GM23338 (cell line): ENCODE results near the gene SMURF2. TPM values are rescaled to one million over a fixed set of nuclear protein-coding genes. Genes with fewer than 3 reads are reported as not detected.

Experiments
- ATAC-seq: fragments of 200-7000 bp; cut with Tn5 transposase; 3 replicates; pipeline ENCODE4 v1.9.1; 2020
- DNase-seq: peaks from one replicate; pipeline ENCODE4 v3.0.0-alpha.2; 2015; ENCODE audit warnings: low spot score
- H2AFZ ChIP-seq: fragments of 200-600 bp; sonication (generic); 2 replicates; pipeline ENCODE4 v1.8.0; 2016; ENCODE audit warnings: antibody characterized with exemption, mild to moderate bottlenecking, moderate library complexity
- H3F3A ChIP-seq: fragments of 200-600 bp; sonication (generic); replicated peaks from 2 replicates; pipeline ENCODE4 v1.8.0; 2017; ENCODE audit warnings: antibody characterized with exemption, mixed run types, low read depth
- H3K27ac ChIP-seq: fragments of 200-600 bp; sonication (generic); 2 replicates; pipeline ENCODE4 v1.6.1; 2016; ENCODE audit warnings: low read depth
- H3K27me3 ChIP-seq: fragments of 200-600 bp; sonication (generic); 2 replicates; pipeline ENCODE4 v1.8.0; 2016; ENCODE audit warnings: mild to moderate bottlenecking, mixed run types, moderate library complexity; ENCODE audit not compliant: insufficient read depth
- H3K36me3 ChIP-seq: fragments of 200-600 bp; sonication (generic); 2 replicates; pipeline ENCODE4 v1.8.0; 2016; ENCODE audit warnings: mild to moderate bottlenecking; ENCODE audit not compliant: insufficient read depth
- H3K4me1 ChIP-seq: fragments of 200-600 bp; sonication (generic); 2 replicates; pipeline ENCODE4 v1.8.0; 2016; ENCODE audit warnings: mild to moderate bottlenecking, moderate library complexity; ENCODE audit not compliant: insufficient read depth
- H3K4me2 ChIP-seq: fragments of 200-600 bp; sonication (generic); 2 replicates; pipeline ENCODE4 v1.7.1; 2017; ENCODE audit warnings: mixed run types
- H3K4me3 ChIP-seq: fragments of 200-600 bp; sonication (generic); 2 replicates; pipeline ENCODE4 v1.6.1; 2016; ENCODE audit warnings: mixed run types
- H3K79me2 ChIP-seq: fragments of 200-600 bp; sonication (generic); replicated peaks from 2 replicates; pipeline ENCODE4 v1.8.0; 2017; ENCODE audit warnings: mild to moderate bottlenecking; ENCODE audit not compliant: insufficient read depth
- H3K9me2 ChIP-seq: fragments of 200-600 bp; sonication (generic); 2 replicates; pipeline ENCODE4 v1.8.0; 2017; ENCODE audit not compliant: insufficient read depth
- H4K20me1 ChIP-seq: fragments of 200-600 bp; sonication (generic); replicated peaks from 2 replicates; pipeline ENCODE4 v1.8.0; 2017; ENCODE audit warnings: mild to moderate bottlenecking; ENCODE audit not compliant: insufficient read depth
- H3K27ac Mint-ChIP-seq: 2 replicates; pipeline ENCODE4 v1.8.0; 2020; ENCODE audit warnings: inconsistent platforms, mild to moderate bottlenecking, moderate library complexity, mixed read lengths
- H3K27me3 Mint-ChIP-seq: 3 replicates; pipeline ENCODE4 v1.8.0; 2022; ENCODE audit warnings: low read depth, mild to moderate bottlenecking, moderate library complexity, mixed read lengths, inconsistent platforms; ENCODE audit not compliant: insufficient read depth, poor library complexity
- H3K36me3 Mint-ChIP-seq: 3 replicates; pipeline ENCODE4 v1.8.0; 2021; ENCODE audit warnings: low read depth, mild to moderate bottlenecking, inconsistent platforms, moderate library complexity, mixed read lengths
- H3K4me1 Mint-ChIP-seq: 3 replicates; pipeline ENCODE4 v1.8.0; 2020; ENCODE audit warnings: mild to moderate bottlenecking, inconsistent platforms, mixed read lengths
- H3K4me3 Mint-ChIP-seq: 3 replicates; pipeline ENCODE4 v1.8.0; 2021; ENCODE audit warnings: moderate library complexity, mild to moderate bottlenecking, inconsistent platforms, mixed read lengths
- H3K9me3 Mint-ChIP-seq: 3 replicates; pipeline ENCODE4 v1.8.0; 2020; ENCODE audit warnings: moderate library complexity, mild to moderate bottlenecking, inconsistent platforms, mixed read lengths
- CREB1 ChIP-seq: fragments of 250-450 bp; sonication (Bioruptor Pico); IDR thresholded peaks from 2 replicates; pipeline ENCODE4 v1.5.0; 2020; ENCODE audit warnings: low read depth, mild to moderate bottlenecking, moderate library complexity
- EZH2 ChIP-seq: fragments of 200-600 bp; sonication (generic); IDR thresholded peaks from one replicate; pipeline ENCODE4 v1.8.0; 2017; ENCODE audit warnings: antibody characterized with exemption, mild to moderate bottlenecking, low read depth; ENCODE audit not compliant: unreplicated experiment
- EZH2phosphoT487 ChIP-seq: fragments of 200-600 bp; sonication (generic); IDR thresholded peaks from one replicate; pipeline ENCODE4 v1.8.1; 2018; ENCODE audit warnings: antibody characterized with exemption; ENCODE audit not compliant: unreplicated experiment
- JUNB ChIP-seq: IDR thresholded peaks from one replicate; pipeline ENCODE4 v1.6.1; 2016; ENCODE audit warnings: antibody characterized with exemption; ENCODE audit not compliant: unreplicated experiment
- NANOG ChIP-seq: IDR thresholded peaks from 2 replicates; pipeline ENCODE4 v1.6.1; 2016; ENCODE audit warnings: antibody characterized with exemption, borderline replicate concordance
- POLR2AphosphoS5 ChIP-seq: IDR thresholded peaks from 2 replicates; pipeline ENCODE4 v1.6.1; 2016; ENCODE audit warnings: antibody characterized with exemption, low read depth
- STAT1 ChIP-seq: IDR thresholded peaks from one replicate; pipeline ENCODE4 v1.6.1; 2016; ENCODE audit warnings: antibody characterized with exemption; ENCODE audit not compliant: unreplicated experiment
- ZNF114 ChIP-seq: fragments of 250-450 bp; sonication (Bioruptor Pico); IDR thresholded peaks from 2 replicates; pipeline ENCODE4 v1.5.0; 2020; ENCODE audit warnings: mild to moderate bottlenecking, moderate library complexity
- ZNF331 ChIP-seq: fragments of 250-450 bp; sonication (Bioruptor Pico); IDR thresholded peaks from 2 replicates; pipeline ENCODE4 v1.5.0; 2020; ENCODE audit warnings: low read depth, mild to moderate bottlenecking, moderate library complexity
- polyA plus RNA-seq: library from polyadenylated mRNA; unstranded; fragments of >200 nt; fragmentation: Nextera tagmentation; extraction: Ambion mirVana; gene quantifications from 2 replicates; pipeline ENCODE4 v1.2.1, GENCODE V29; 2016
- total RNA-seq: library from RNA; depleted of rRNA; stranded (reverse); fragments of >200 nt; shearing (Covaris generic); gene quantifications from 2 replicates; pipeline ENCODE4 v1.2.3, GENCODE V29; 2014
- TF ChIP-seq, protein P1 (sequence below), 2 experiments: fragments of 200-600 bp in 1 of 2; sonication (generic) in 1 of 2; conservative IDR thresholded peaks; 2 replicates each; pipeline versions ENCODE4 v1.5.1 to v1.6.1; 2016 to 2017; ENCODE audit warnings: antibody characterized with exemption in 2 of 2, low read depth in 2 of 2, mild to moderate bottlenecking in 2 of 2, moderate library complexity in 1 of 2
- TF ChIP-seq, protein P2 (sequence below): IDR thresholded peaks from one replicate; pipeline ENCODE4 v1.6.1; 2018; ENCODE audit warnings: antibody characterized with exemption; ENCODE audit not compliant: unreplicated experiment
- TF ChIP-seq, protein P3 (sequence below): IDR thresholded peaks from 2 replicates; pipeline ENCODE4 v1.6.1; 2016; ENCODE audit warnings: antibody characterized with exemption
- TF ChIP-seq, protein P4 (sequence below): fragments of 250-450 bp; sonication (Bioruptor Pico); IDR thresholded peaks from 2 replicates; pipeline ENCODE4 v1.5.0; 2020; ENCODE audit warnings: mild to moderate bottlenecking, moderate library complexity

The SMURF2 gene
- total and polyA plus RNA-seq, 2 experiments from 2014 or later: 12.1 to 29.6 TPM

DNA sequence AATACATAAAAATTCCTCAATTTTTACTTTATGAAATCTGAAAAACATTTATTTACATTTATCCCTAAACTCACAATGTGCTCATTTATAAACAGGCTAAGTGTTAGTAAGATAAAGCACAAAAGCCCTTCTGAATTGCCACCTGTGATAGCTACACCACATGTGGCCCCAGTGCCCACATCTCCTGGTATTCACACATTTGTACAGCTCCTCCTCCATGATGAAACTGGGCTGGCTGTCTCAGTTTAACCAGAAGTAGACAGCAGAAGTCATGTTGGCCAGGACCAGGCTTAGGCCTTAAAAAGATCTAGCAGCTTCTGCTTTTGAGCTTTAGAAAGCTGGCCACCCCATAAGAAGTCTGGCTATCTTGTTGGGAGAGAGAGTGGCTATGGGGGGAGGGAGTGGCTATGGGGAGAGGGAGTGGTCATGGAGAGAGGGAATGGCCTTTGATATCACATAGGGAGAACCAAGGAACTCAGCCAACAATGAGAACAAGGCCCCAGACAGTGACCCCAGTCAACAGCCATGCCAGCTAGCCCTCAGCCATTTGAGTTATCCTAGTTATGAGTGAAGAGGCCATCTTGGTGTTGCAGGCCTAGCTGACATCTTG is 108.0 kb downstream of the SMURF2 start:
- no peaks in the 10 kb centered on the region for H4K20me1 ChIP-seq
- H2AFZ ChIP-seq: no peak overlapping the region
- peaks cover 14% of the 10 kb centered on the region; the same call in 2 of the 3 replicates for H3K36me3 Mint-ChIP-seq
- peaks cover 9% of the 10 kb centered on the region for H3K4me1 Mint-ChIP-seq
- H3K4me1 ChIP-seq: peaks cover 13% of the 10 kb centered on the region; the same call in 1 of the 2 replicates
- no peaks in the 10 kb centered on the region for H3K27me3 ChIP-seq
- H3K4me2 ChIP-seq: no peak overlapping the region
- H3K27ac Mint-ChIP-seq: no peak overlapping the region
- no peaks in the 10 kb centered on the region for H3K9me2 ChIP-seq
- H3K79me2 ChIP-seq: no peaks in the 10 kb centered on the region
- H3K9me3 Mint-ChIP-seq: no peaks in the 10 kb centered on the region
- peak; percentile 40; the same call in 1 of the 3 replicates for ATAC-seq
- no peak for DNase-seq
- no peak overlapping the region for H3K4me3 ChIP-seq
- no peaks in the 10 kb centered on the region for H3K27me3 Mint-ChIP-seq
- no peak overlapping the region for H3K27ac ChIP-seq
- H3F3A ChIP-seq: no peaks in the 10 kb centered on the region
- peaks cover 5% of the 10 kb centered on the region for H3K36me3 ChIP-seq
- no peak overlapping the region for H3K4me3 Mint-ChIP-seq
- no peak for TF ChIP-seq CREB1 (CRISPR knock-in tag)
- TF ChIP-seq, protein P1, sequence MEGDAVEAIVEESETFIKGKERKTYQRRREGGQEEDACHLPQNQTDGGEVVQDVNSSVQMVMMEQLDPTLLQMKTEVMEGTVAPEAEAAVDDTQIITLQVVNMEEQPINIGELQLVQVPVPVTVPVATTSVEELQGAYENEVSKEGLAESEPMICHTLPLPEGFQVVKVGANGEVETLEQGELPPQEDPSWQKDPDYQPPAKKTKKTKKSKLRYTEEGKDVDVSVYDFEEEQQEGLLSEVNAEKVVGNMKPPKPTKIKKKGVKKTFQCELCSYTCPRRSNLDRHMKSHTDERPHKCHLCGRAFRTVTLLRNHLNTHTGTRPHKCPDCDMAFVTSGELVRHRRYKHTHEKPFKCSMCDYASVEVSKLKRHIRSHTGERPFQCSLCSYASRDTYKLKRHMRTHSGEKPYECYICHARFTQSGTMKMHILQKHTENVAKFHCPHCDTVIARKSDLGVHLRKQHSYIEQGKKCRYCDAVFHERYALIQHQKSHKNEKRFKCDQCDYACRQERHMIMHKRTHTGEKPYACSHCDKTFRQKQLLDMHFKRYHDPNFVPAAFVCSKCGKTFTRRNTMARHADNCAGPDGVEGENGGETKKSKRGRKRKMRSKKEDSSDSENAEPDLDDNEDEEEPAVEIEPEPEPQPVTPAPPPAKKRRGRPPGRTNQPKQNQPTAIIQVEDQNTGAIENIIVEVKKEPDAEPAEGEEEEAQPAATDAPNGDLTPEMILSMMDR (conservative IDR thresholded peaks at IDR 0.05; ENCODE audit: low read depth in 2 of 2): no peak
- TF ChIP-seq, protein P2, sequence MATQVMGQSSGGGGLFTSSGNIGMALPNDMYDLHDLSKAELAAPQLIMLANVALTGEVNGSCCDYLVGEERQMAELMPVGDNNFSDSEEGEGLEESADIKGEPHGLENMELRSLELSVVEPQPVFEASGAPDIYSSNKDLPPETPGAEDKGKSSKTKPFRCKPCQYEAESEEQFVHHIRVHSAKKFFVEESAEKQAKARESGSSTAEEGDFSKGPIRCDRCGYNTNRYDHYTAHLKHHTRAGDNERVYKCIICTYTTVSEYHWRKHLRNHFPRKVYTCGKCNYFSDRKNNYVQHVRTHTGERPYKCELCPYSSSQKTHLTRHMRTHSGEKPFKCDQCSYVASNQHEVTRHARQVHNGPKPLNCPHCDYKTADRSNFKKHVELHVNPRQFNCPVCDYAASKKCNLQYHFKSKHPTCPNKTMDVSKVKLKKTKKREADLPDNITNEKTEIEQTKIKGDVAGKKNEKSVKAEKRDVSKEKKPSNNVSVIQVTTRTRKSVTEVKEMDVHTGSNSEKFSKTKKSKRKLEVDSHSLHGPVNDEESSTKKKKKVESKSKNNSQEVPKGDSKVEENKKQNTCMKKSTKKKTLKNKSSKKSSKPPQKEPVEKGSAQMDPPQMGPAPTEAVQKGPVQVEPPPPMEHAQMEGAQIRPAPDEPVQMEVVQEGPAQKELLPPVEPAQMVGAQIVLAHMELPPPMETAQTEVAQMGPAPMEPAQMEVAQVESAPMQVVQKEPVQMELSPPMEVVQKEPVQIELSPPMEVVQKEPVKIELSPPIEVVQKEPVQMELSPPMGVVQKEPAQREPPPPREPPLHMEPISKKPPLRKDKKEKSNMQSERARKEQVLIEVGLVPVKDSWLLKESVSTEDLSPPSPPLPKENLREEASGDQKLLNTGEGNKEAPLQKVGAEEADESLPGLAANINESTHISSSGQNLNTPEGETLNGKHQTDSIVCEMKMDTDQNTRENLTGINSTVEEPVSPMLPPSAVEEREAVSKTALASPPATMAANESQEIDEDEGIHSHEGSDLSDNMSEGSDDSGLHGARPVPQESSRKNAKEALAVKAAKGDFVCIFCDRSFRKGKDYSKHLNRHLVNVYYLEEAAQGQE: no peak
- TF ChIP-seq, protein P3, sequence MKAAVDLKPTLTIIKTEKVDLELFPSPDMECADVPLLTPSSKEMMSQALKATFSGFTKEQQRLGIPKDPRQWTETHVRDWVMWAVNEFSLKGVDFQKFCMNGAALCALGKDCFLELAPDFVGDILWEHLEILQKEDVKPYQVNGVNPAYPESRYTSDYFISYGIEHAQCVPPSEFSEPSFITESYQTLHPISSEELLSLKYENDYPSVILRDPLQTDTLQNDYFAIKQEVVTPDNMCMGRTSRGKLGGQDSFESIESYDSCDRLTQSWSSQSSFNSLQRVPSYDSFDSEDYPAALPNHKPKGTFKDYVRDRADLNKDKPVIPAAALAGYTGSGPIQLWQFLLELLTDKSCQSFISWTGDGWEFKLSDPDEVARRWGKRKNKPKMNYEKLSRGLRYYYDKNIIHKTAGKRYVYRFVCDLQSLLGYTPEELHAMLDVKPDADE: no peak
- TF ChIP-seq POLR2AphosphoS5: no peak
- no peak for TF ChIP-seq NANOG
- TF ChIP-seq STAT1: no peak
- TF ChIP-seq ZNF114 (CRISPR knock-in tag): no peak
- TF ChIP-seq, protein P4, sequence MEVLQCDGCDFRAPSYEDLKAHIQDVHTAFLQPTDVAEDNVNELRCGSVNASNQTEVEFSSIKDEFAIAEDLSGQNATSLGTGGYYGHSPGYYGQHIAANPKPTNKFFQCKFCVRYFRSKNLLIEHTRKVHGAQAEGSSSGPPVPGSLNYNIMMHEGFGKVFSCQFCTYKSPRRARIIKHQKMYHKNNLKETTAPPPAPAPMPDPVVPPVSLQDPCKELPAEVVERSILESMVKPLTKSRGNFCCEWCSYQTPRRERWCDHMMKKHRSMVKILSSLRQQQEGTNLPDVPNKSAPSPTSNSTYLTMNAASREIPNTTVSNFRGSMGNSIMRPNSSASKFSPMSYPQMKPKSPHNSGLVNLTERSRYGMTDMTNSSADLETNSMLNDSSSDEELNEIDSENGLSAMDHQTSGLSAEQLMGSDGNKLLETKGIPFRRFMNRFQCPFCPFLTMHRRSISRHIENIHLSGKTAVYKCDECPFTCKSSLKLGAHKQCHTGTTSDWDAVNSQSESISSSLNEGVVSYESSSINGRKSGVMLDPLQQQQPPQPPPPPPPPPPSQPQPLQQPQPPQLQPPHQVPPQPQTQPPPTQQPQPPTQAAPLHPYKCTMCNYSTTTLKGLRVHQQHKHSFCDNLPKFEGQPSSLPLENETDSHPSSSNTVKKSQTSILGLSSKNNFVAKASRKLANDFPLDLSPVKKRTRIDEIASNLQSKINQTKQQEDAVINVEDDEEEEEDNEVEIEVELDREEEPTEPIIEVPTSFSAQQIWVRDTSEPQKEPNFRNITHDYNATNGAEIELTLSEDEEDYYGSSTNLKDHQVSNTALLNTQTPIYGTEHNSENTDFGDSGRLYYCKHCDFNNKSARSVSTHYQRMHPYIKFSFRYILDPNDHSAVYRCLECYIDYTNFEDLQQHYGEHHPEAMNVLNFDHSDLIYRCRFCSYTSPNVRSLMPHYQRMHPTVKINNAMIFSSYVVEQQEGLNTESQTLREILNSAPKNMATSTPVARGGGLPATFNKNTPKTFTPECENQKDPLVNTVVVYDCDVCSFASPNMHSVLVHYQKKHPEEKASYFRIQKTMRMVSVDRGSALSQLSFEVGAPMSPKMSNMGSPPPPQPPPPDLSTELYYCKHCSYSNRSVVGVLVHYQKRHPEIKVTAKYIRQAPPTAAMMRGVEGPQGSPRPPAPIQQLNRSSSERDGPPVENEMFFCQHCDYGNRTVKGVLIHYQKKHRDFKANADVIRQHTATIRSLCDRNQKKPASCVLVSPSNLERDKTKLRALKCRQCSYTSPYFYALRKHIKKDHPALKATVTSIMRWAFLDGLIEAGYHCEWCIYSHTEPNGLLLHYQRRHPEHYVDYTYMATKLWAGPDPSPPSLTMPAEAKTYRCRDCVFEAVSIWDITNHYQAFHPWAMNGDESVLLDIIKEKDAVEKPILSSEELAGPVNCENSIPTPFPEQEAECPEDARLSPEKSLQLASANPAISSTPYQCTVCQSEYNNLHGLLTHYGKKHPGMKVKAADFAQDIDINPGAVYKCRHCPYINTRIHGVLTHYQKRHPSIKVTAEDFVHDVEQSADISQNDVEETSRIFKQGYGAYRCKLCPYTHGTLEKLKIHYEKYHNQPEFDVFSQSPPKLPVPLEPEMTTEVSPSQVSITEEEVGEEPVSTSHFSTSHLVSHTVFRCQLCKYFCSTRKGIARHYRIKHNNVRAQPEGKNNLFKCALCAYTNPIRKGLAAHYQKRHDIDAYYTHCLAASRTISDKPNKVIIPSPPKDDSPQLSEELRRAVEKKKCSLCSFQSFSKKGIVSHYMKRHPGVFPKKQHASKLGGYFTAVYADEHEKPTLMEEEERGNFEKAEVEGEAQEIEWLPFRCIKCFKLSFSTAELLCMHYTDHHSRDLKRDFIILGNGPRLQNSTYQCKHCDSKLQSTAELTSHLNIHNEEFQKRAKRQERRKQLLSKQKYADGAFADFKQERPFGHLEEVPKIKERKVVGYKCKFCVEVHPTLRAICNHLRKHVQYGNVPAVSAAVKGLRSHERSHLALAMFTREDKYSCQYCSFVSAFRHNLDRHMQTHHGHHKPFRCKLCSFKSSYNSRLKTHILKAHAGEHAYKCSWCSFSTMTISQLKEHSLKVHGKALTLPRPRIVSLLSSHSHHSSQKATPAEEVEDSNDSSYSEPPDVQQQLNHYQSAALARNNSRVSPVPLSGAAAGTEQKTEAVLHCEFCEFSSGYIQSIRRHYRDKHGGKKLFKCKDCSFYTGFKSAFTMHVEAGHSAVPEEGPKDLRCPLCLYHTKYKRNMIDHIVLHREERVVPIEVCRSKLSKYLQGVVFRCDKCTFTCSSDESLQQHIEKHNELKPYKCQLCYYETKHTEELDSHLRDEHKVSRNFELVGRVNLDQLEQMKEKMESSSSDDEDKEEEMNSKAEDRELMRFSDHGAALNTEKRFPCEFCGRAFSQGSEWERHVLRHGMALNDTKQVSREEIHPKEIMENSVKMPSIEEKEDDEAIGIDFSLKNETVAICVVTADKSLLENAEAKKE: no peak
- TF ChIP-seq EZH2: no peak
- no peak for TF ChIP-seq EZH2phosphoT487
- TF ChIP-seq JUNB: no peak
- no peak for TF ChIP-seq ZNF331 (CRISPR knock-in tag)
